ENCODE results near the gene SLC26A6.

The SLC26A6 gene

GRCh38 chr3:48655606-48656005 lies 20.3 kb upstream of the SLC26A6 start:
- no peak for DNase-seq
- Histone ChIP-seq H3K4me1 (no peaks in the 10 kb centered on the region), H3K9me3 (no peaks in the 10 kb centered on the region), H3K27me3 (no peaks in the 10 kb centered on the region), H3K4me3 (ENCODE audit: low read depth, low read length) (no peak overlapping the region), H3K36me3 (peaks cover 36% of the 10 kb centered on the region)
- no peak for TF ChIP-seq CTCF (IDR thresholded peaks at IDR 0.05; ENCODE audit: low read depth, low read length)

GRCh38 chr3:48655063-48655462 lies 19.8 kb upstream of the SLC26A6 start:
- no peaks in the 10 kb centered on the region for H3K27me3 ChIP-seq
- H3K9me3 ChIP-seq = no peaks in the 10 kb centered on the region
- DNase-seq = no peak
- no peak for TF ChIP-seq CTCF (IDR thresholded peaks at IDR 0.05; ENCODE audit: low read depth, low read length)
- no peaks in the 10 kb centered on the region for H3K4me1 ChIP-seq
- no peak overlapping the region for H3K4me3 ChIP-seq (ENCODE audit: low read depth, low read length)
- H3K36me3 ChIP-seq = peaks cover 31% of the 10 kb centered on the region

GRCh38 chr3:48652923-48653715 lies 17.9 kb upstream of the SLC26A6 start:
- Histone ChIP-seq H3K27me3 (no peaks in the 10 kb centered on the region), H3K36me3 (peaks cover 12% of the 10 kb centered on the region), H3K4me1 (no peaks in the 10 kb centered on the region), H3K9me3 (no peaks in the 10 kb centered on the region), H3K4me3 (ENCODE audit: low read depth, low read length) (no peak overlapping the region)
- no peak for TF ChIP-seq CTCF (IDR thresholded peaks at IDR 0.05; ENCODE audit: low read depth, low read length)
- no peak for DNase-seq

- no peak for TF ChIP-seq CTCF (IDR thresholded peaks at IDR 0.05; ENCODE audit: low read depth, low read length)
- no peaks in the 10 kb centered on the region for H3K9me3 ChIP-seq
- peaks cover 5% of the 10 kb centered on the region for H3K36me3 ChIP-seq
These were observed 16.5 kb upstream of the SLC26A6 start for GRCh38 chr3:48651771-48652170.

GRCh38 chr3:48650723-48651122 lies 15.5 kb upstream of the SLC26A6 start:
- H3K9me3 ChIP-seq = no peaks in the 10 kb centered on the region
- DNase-seq = no peak
- H3K27me3 ChIP-seq = no peaks in the 10 kb centered on the region
- TF ChIP-seq CTCF (IDR thresholded peaks at IDR 0.05; ENCODE audit: low read depth, low read length) = no peak
- no peak overlapping the region for H3K4me3 ChIP-seq (ENCODE audit: low read depth, low read length)
- peaks cover 3% of the 10 kb centered on the region for H3K36me3 ChIP-seq
- no peaks in the 10 kb centered on the region for H3K4me1 ChIP-seq

More at GRCh38 chr3:48651771-48652170, 16.5 kb upstream of the SLC26A6 start:
- Histone ChIP-seq H3K4me1 (no peaks in the 10 kb centered on the region), H3K4me3 (ENCODE audit: low read depth, low read length) (no peak overlapping the region), H3K27me3 (no peaks in the 10 kb centered on the region)
- DNase-seq = no peak

- H3K9me3 ChIP-seq = no peaks in the 10 kb centered on the region
These were observed 13.1 kb upstream of the SLC26A6 start for GRCh38 chr3:48648188-48648850.

More at GRCh38 chr3:48648188-48648850, 13.1 kb upstream of the SLC26A6 start:
- Histone ChIP-seq H3K4me1 (no peaks in the 10 kb centered on the region), H3K4me3 (ENCODE audit: low read depth, low read length) (no peak overlapping the region), H3K27me3 (no peaks in the 10 kb centered on the region), H3K36me3 (peaks cover 12% of the 10 kb centered on the region)
- no peak for DNase-seq
- TF ChIP-seq CTCF (IDR thresholded peaks at IDR 0.05; ENCODE audit: low read depth, low read length) = no peak
